ENCODE measurements around the gene ZCCHC7.
"Not testable (repeated sequence)": the region's sequence is repeated elsewhere in the genome, so short reads cannot be mapped to it uniquely, and the experiment has no call there.

The ZCCHC7 gene

GRCh38 chr9:37179576-37179975 is 59.2 kb downstream of the ZCCHC7 start:
- DNase-seq = no peak

- no peak for DNase-seq
Measured at GRCh38 chr9:37180138-37180537, 59.8 kb downstream of the ZCCHC7 start.

- DNase-seq = no peak
Measured at GRCh38 chr9:37182718-37183117, 62.3 kb downstream of the ZCCHC7 start.

- no peak for DNase-seq
Measured at GRCh38 chr9:37184905-37185867, 64.8 kb downstream of the ZCCHC7 start.

GRCh38 chr9:37187292-37187691 is 66.9 kb downstream of the ZCCHC7 start:
- no peak for DNase-seq

GRCh38 chr9:37187713-37188439 is 67.5 kb downstream of the ZCCHC7 start:
- no peak for DNase-seq

- DNase-seq = not testable (repeated sequence)
Measured at GRCh38 chr9:37190739-37191138, 70.4 kb downstream of the ZCCHC7 start.

- DNase-seq = no peak
Measured at GRCh38 chr9:37191403-37192089, 71.2 kb downstream of the ZCCHC7 start.

- DNase-seq = no peak
Measured at GRCh38 chr9:37192803-37193202, 72.4 kb downstream of the ZCCHC7 start.

GRCh38 chr9:37197158-37198038 is 77.0 kb downstream of the ZCCHC7 start:
- DNase-seq = peak; percentile 29

- no peak for DNase-seq
Measured at GRCh38 chr9:37198039-37198729, 77.8 kb downstream of the ZCCHC7 start.

GRCh38 chr9:37198831-37199230 is 78.5 kb downstream of the ZCCHC7 start:
- DNase-seq = no peak

GRCh38 chr9:37200433-37201005 is 80.1 kb downstream of the ZCCHC7 start:
- DNase-seq = no peak

- no peak for DNase-seq
Measured at GRCh38 chr9:37201581-37201980, 81.2 kb downstream of the ZCCHC7 start.

GRCh38 chr9:37202091-37202490 is 81.7 kb downstream of the ZCCHC7 start:
- no peak for DNase-seq

GRCh38 chr9:37203456-37203855 is 83.1 kb downstream of the ZCCHC7 start:
- DNase-seq = not testable (repeated sequence)

GRCh38 chr9:37206121-37206620 is 85.8 kb downstream of the ZCCHC7 start:
- no peak for DNase-seq

- DNase-seq = no peak
Measured at GRCh38 chr9:37209431-37210386, 89.3 kb downstream of the ZCCHC7 start.

- DNase-seq = no peak
Measured at GRCh38 chr9:37210737-37211523, 90.6 kb downstream of the ZCCHC7 start.

Data from retina (tissue), 1 donor.